Lower lobe of right lung (tissue), 2 donors: ENCODE data around the gene PDGFA. TPM values are rescaled to one million over a fixed set of nuclear protein-coding genes. Genes with fewer than 3 reads are reported as not detected.
A peak's percentile ranks its signal among the peaks of the same experiment; 100 is the strongest.

ENCODE experiments used
- ATAC-seq, 2 donors: fragments of 200-7000 bp; cut with Tn5 transposase; one replicate each; pipeline ENCODE4 v1.9.1; 2020 to 2022; ENCODE audit warnings: mild to moderate bottlenecking in 2 of 2, moderate library complexity in 2 of 2
- DNase-seq: peaks from one replicate; pipeline ENCODE4 v3.0.0-alpha.2; 2020
- H3K27ac ChIP-seq: fragments of 200-600 bp; one replicate; pipeline ENCODE4 v1.8.0; 2022
- H3K27me3 ChIP-seq: fragments of 200-600 bp; one replicate; pipeline ENCODE4 v1.8.0; 2022; ENCODE audit warnings: low read depth
- H3K36me3 ChIP-seq: fragments of 200-600 bp; one replicate; pipeline ENCODE4 v1.8.0; 2022; ENCODE audit warnings: mild to moderate bottlenecking
- H3K4me1 ChIP-seq: fragments of 200-600 bp; one replicate; pipeline ENCODE4 v1.8.0; 2022
- H3K4me3 ChIP-seq: fragments of 200-600 bp; one replicate; pipeline ENCODE4 v1.8.0; 2022; ENCODE audit warnings: mild to moderate bottlenecking
- H3K9me3 ChIP-seq: fragments of 200-600 bp; one replicate; pipeline ENCODE4 v1.8.0; 2022
- CTCF ChIP-seq: fragments of 200-600 bp; IDR thresholded peaks from one replicate; pipeline ENCODE4 v1.8.0; 2022; ENCODE audit warnings: antibody characterized with exemption, mild to moderate bottlenecking
- intact Hi-C: fragments of 100-400 bp; cut with DNase I; formaldehyde crosslinking; loops from one replicate; pipeline ENCODE4 v1.11.0; 2022
- total RNA-seq: library from RNA; stranded (reverse); fragmentation: NEBNext Ultra II Directional; extraction: Animal tissue kit (Norgen Biotek cat#: 25700); gene quantifications from one replicate; pipeline ENCODE4 v1.2.1, GENCODE V29; 2021
- donor health status: DM: no; HTN: yes; CAD: no; lungs with severe emphysema.

PDGFA gene
- total RNA-seq, 1 donor from 2014 or later: 27.1 TPM

- no peaks in the 10 kb centered on the region for H3K9me3 ChIP-seq
- no peak overlapping the region for H3K4me3 ChIP-seq
- ATAC-seq: no peak
- TF ChIP-seq CTCF: no peak
- intact Hi-C loops: no loop called here
- no peaks in the 10 kb centered on the region for H3K27me3 ChIP-seq
- no peaks in the 10 kb centered on the region for H3K36me3 ChIP-seq
- no peaks in the 10 kb centered on the region for H3K4me1 ChIP-seq
- H3K27ac ChIP-seq: no peak overlapping the region
- DNase-seq: no peak
These were observed 44.7 kb upstream of the PDGFA start for GRCh38 chr7:564176-564865.

- intact Hi-C loops: no loop called here
- ATAC-seq: no peak
- H3K4me3 ChIP-seq: no peak overlapping the region
- H3K36me3 ChIP-seq: no peaks in the 10 kb centered on the region
- H3K27me3 ChIP-seq: no peaks in the 10 kb centered on the region
- H3K9me3 ChIP-seq: no peaks in the 10 kb centered on the region
- H3K27ac ChIP-seq: no peak overlapping the region
- no peak for TF ChIP-seq CTCF
- H3K4me1 ChIP-seq: no peaks in the 10 kb centered on the region
- DNase-seq: no peak
These were observed 44.1 kb upstream of the PDGFA start for GRCh38 chr7:563629-564170.

- no peaks in the 10 kb centered on the region for H3K9me3 ChIP-seq
- no peak for DNase-seq
- ATAC-seq: no peak
These were observed 43.4 kb upstream of the PDGFA start for GRCh38 chr7:562789-563628.

GRCh38 chr7:562374-562675 is 42.7 kb upstream of the PDGFA start:
- no peaks in the 10 kb centered on the region for H3K36me3 ChIP-seq
- intact Hi-C loops: no loop called here
- no peak overlapping the region for H3K4me3 ChIP-seq
- ATAC-seq (peak in 1 of 2 donors; percentile 13), DNase-seq (no peak)
- no peak overlapping the region for H3K27ac ChIP-seq
- TF ChIP-seq CTCF: no peak
- no peaks in the 10 kb centered on the region for H3K27me3 ChIP-seq
- no peaks in the 10 kb centered on the region for H3K9me3 ChIP-seq
- H3K4me1 ChIP-seq: no peaks in the 10 kb centered on the region

More at GRCh38 chr7:562789-563628, 43.4 kb upstream of the PDGFA start:
- Histone ChIP-seq H3K27ac (no peak overlapping the region), H3K4me3 (no peak overlapping the region), H3K27me3 (no peaks in the 10 kb centered on the region), H3K36me3 (no peaks in the 10 kb centered on the region), H3K4me1 (no peaks in the 10 kb centered on the region)
- intact Hi-C loops: no loop called here
- no peak for TF ChIP-seq CTCF

GRCh38 chr7:561631-562373 is 42.2 kb upstream of the PDGFA start:
- no peaks in the 10 kb centered on the region for H3K36me3 ChIP-seq
- H3K27ac ChIP-seq: no peak overlapping the region
- intact Hi-C loops: no loop called here
- ATAC-seq (no peak), DNase-seq (no peak)
- no peaks in the 10 kb centered on the region for H3K4me1 ChIP-seq
- H3K9me3 ChIP-seq: no peaks in the 10 kb centered on the region
- no peaks in the 10 kb centered on the region for H3K27me3 ChIP-seq
- no peak overlapping the region for H3K4me3 ChIP-seq
- no peak for TF ChIP-seq CTCF
